ENCODE measurements around the gene CPED1.

Gene CPED1

DNA sequence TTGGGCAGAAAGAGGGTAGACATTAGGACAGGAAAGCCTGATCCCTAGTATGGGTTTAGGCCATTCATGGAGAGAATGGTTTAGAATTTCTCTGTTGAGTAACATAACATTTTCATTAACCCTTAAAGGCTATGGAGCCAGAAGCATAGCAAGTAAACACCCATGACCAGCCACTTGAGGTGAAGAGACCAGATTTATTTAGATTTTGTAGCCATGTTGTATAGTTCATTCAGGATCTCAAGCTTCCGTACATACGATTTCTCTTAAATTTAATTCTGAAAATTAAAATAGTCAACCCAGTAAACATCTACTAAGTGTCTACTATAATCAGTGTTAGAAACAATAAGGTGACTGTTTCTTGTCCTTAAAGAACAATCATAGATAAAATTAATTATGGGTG is 51.5 kb downstream of the CPED1 start:
- Mint-ChIP-seq H3K9me3 (no peaks in the 10 kb centered on the region), H3K36me3 (ENCODE audit: low read depth) (no peaks in the 10 kb centered on the region), H3K4me3 (no peak overlapping the region), H3K27ac (no peak overlapping the region), H3K4me1 (ENCODE audit: low read depth) (peaks cover 7% of the 10 kb centered on the region), H3K27me3 (no peaks in the 10 kb centered on the region)
- intact Hi-C loops (cut with micrococcal nuclease), result loop anchor here (5.0 kb wide), 1 partner anchor 37 kb away; no protein-coding TSS in a partner anchor

GRCh38 chr7:121041516-121042148 is 53.1 kb downstream of the CPED1 start:
- H3K36me3 Mint-ChIP-seq (ENCODE audit: low read depth), result no peaks in the 10 kb centered on the region
- H3K4me1 Mint-ChIP-seq (ENCODE audit: low read depth), result peaks cover 7% of the 10 kb centered on the region
- no peak overlapping the region for H3K27ac Mint-ChIP-seq
- no peak overlapping the region for H3K4me3 Mint-ChIP-seq
- intact Hi-C loops (cut with micrococcal nuclease), result no loop called here
- H3K27me3 Mint-ChIP-seq, result no peaks in the 10 kb centered on the region
- H3K9me3 Mint-ChIP-seq, result no peaks in the 10 kb centered on the region

DNA sequence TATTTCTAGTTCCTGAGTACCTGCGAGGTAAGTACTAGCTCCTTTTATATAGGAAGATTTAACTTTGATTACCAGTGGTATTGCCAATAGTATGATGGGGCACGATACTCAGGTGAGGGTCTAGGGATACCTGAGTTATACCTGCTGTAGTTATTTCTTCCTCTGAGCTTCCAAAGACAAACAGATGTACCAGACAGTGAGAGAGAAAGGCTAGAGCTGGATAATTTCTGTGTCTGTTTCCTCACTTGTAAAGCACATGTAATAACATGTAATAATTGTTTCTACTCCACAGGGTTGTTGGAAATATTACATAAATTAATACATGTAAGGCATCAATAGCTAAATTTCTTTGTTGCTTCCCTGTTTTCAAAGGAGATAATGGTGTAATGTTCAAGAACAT is 53.7 kb downstream of the CPED1 start:
- Mint-ChIP-seq H3K27ac (no peak overlapping the region), H3K36me3 (ENCODE audit: low read depth) (no peaks in the 10 kb centered on the region), H3K27me3 (no peaks in the 10 kb centered on the region), H3K4me1 (ENCODE audit: low read depth) (peaks cover 7% of the 10 kb centered on the region), H3K4me3 (no peak overlapping the region), H3K9me3 (no peaks in the 10 kb centered on the region)
- intact Hi-C loops (cut with micrococcal nuclease), result no loop called here

GRCh38 chr7:121042899-121043298 is 54.4 kb downstream of the CPED1 start:
- Mint-ChIP-seq H3K4me1 (ENCODE audit: low read depth) (peaks cover 7% of the 10 kb centered on the region), H3K27ac (no peak overlapping the region), H3K36me3 (ENCODE audit: low read depth) (peaks cover 4% of the 10 kb centered on the region), H3K27me3 (no peaks in the 10 kb centered on the region), H3K4me3 (no peak overlapping the region), H3K9me3 (peaks cover 6% of the 10 kb centered on the region)
- intact Hi-C loops (cut with micrococcal nuclease), result no loop called here

DNA sequence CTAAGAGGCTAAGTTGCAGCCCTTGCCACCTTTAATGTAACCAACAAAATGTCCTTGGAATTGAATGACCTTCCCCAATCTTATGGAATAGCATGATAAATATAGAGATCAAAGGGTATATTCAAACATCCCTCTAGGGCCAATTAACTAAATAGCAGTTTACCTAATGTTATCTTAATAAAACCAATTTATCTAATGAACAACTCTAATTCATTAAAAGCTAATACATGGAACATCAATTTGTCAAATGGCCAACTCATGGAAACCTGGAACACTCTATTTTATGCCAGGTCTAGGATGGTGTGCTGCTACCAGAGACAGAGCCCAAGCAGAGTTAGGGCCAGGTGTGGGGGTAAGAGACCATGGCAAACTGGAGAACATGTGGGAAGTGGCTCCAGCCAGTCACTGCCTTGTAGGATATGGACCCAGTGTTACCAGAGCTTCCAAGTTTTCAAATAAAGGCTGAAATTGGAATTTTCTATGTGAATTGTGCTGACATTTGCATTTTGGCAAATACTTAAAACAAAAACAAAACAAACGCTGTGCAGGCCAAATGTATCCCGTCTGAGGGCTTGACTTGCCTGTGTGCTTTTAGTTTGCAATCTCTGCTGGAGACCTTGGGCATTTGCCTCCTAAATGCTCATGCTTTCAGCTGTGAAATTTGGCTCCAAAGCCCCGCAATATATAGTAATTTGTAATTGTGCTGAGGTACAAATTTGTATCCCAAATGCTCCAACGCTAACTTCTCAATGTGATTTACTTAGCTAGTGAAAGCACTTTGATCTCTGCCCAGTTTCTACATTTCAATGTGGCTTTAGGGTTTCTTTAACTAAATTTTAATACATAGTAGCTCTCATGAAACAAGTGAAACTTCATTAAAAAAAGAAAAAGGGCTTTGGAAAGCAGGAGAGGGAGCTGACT is 55.1 kb downstream of the CPED1 start:
- Mint-ChIP-seq H3K9me3 (peaks cover 10% of the 10 kb centered on the region), H3K4me3 (no peak overlapping the region), H3K36me3 (ENCODE audit: low read depth) (peaks cover 7% of the 10 kb centered on the region), H3K27me3 (no peaks in the 10 kb centered on the region), H3K27ac (no peak overlapping the region), H3K4me1 (ENCODE audit: low read depth) (peaks cover 7% of the 10 kb centered on the region)
- intact Hi-C loops (cut with micrococcal nuclease), result no loop called here

DNA sequence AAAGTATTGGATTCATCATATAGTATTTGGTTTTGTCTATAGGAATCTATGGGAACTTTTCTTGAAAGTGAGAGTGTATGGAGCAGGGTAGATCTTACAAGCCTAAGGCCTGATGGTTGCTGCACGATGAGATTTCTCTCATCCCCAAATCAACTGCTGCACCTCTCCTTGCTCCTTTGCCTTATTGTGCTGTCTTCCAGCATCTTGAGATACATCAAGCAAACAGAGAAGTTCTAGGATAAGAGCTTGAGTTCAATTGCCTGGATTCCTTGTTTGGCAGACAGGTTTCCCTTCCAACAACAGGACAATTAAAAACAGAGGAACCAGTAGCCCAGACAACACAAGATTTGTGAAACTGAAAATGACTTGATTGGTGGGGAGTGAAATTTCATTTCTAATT is 56.6 kb downstream of the CPED1 start:
- Mint-ChIP-seq H3K36me3 (ENCODE audit: low read depth) (peaks cover 7% of the 10 kb centered on the region), H3K4me3 (no peak overlapping the region), H3K27me3 (no peaks in the 10 kb centered on the region), H3K4me1 (ENCODE audit: low read depth) (peaks cover 14% of the 10 kb centered on the region), H3K27ac (no peak overlapping the region), H3K9me3 (peaks cover 10% of the 10 kb centered on the region)
- intact Hi-C loops (cut with micrococcal nuclease), result no loop called here

DNA sequence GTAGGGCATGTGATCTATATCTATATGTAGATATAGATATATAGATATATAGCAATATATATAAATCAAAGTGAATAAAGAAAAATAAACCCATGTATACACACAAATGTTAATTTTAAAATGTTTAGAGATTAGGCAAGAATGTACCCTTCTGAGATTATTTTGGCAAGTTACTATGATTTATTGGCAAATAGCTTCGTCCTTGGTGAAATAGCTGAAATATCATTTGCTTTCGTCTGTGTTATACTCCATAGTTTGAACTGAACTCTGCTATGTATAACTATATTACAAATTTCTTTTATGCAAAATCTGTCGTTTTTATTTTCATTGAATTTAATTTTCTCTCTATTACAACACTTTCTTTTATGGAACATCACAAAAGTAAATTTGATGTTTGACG is 57.5 kb downstream of the CPED1 start:
- no peaks in the 10 kb centered on the region for H3K27me3 Mint-ChIP-seq
- H3K27ac Mint-ChIP-seq, result no peak overlapping the region
- peaks cover 10% of the 10 kb centered on the region for H3K9me3 Mint-ChIP-seq
- H3K36me3 Mint-ChIP-seq (ENCODE audit: low read depth), result peaks cover 7% of the 10 kb centered on the region
- intact Hi-C loops (cut with micrococcal nuclease), result no loop called here
- H3K4me1 Mint-ChIP-seq (ENCODE audit: low read depth), result peaks cover 16% of the 10 kb centered on the region
- no peak overlapping the region for H3K4me3 Mint-ChIP-seq

DNA sequence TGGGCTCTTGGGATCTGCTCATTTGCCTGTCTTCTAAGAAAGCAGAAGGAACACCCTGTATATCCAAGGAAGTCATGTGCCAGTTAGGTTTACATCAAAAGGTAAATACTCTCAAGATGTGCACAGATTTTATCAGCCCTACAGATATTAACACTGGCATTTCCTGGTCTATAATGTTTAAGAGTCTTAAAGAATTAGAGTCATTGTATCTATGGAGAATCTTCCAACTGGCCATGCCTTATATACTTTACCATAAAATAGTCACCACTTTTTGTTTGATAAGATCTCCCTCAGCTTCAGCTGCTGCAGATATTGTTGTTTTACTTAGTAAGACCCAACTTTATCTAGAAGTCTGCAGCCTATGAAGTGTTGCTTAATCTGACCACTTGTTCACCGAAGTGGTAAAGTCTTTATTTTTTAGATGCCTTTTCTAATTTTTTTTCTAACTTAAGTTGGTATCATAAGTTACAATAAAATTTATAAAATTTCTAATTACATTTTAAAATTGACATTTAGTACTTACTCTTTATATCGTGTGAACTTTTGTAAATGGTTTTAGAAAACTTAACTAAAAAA is 58.5 kb downstream of the CPED1 start:
- H3K36me3 Mint-ChIP-seq (ENCODE audit: low read depth), result peaks cover 7% of the 10 kb centered on the region
- no peak overlapping the region for H3K4me3 Mint-ChIP-seq
- H3K27me3 Mint-ChIP-seq, result no peaks in the 10 kb centered on the region
- H3K9me3 Mint-ChIP-seq, result peaks cover 10% of the 10 kb centered on the region
- intact Hi-C loops (cut with micrococcal nuclease), result no loop called here
- peaks cover 10% of the 10 kb centered on the region for H3K4me1 Mint-ChIP-seq (ENCODE audit: low read depth)
- H3K27ac Mint-ChIP-seq, result no peak overlapping the region

GRCh38 chr7:121048195-121048594 is 59.7 kb downstream of the CPED1 start:
- Mint-ChIP-seq H3K9me3 (peaks cover 10% of the 10 kb centered on the region), H3K27ac (no peak overlapping the region), H3K36me3 (ENCODE audit: low read depth) (peaks cover 7% of the 10 kb centered on the region), H3K4me1 (ENCODE audit: low read depth) (peaks cover 9% of the 10 kb centered on the region), H3K4me3 (no peak overlapping the region), H3K27me3 (no peaks in the 10 kb centered on the region)
- intact Hi-C loops (cut with micrococcal nuclease), result no loop called here

DNA sequence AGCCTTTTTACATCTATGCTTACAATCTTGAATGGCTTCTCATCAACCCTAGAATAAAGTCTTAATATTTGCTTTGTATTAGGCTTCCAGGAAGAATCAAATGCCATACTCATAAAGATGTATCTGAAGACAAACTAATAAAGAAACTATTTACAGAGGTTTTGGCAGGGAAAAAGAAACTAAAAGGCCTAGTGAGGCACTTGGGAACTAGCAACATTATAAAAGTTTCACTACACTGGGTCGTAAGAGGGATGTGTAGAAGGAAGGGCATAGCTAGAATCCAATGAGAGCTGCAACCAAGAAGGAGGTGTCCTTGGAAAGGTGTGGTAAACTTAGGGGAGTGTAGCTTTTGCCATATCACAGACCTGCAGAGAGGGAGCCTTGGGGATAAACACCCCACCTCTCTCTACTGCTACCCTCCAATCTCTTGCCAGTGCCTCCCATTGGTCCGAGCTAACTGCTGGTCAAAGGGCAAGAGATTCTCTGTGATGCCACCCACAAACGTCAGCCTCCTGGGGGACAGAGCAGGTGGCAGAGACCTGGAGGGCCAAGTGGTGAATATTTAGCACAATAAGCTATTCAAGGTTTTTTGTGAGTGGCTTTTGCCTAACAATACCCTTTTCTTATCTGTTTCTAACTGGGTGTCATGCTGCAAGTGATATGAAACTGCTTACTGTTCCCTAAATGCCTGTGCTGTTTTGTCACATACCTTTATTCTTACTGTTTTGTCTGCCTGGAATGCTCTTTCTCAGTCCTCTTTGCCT is 60.7 kb downstream of the CPED1 start:
- H3K36me3 Mint-ChIP-seq (ENCODE audit: low read depth), result peaks cover 7% of the 10 kb centered on the region
- H3K4me3 Mint-ChIP-seq, result no peak overlapping the region
- no peak overlapping the region for H3K27ac Mint-ChIP-seq
- no peaks in the 10 kb centered on the region for H3K27me3 Mint-ChIP-seq
- H3K9me3 Mint-ChIP-seq, result peaks cover 10% of the 10 kb centered on the region
- intact Hi-C loops (cut with micrococcal nuclease), result no loop called here
- peaks cover 9% of the 10 kb centered on the region for H3K4me1 Mint-ChIP-seq (ENCODE audit: low read depth)

GRCh38 chr7:121049897-121050296 is 61.4 kb downstream of the CPED1 start:
- intact Hi-C loops (cut with micrococcal nuclease), result no loop called here
- Mint-ChIP-seq H3K9me3 (peaks cover 10% of the 10 kb centered on the region), H3K27me3 (no peaks in the 10 kb centered on the region), H3K27ac (no peak overlapping the region), H3K4me1 (ENCODE audit: low read depth) (peaks cover 9% of the 10 kb centered on the region), H3K4me3 (no peak overlapping the region), H3K36me3 (ENCODE audit: low read depth) (peaks cover 7% of the 10 kb centered on the region)

- Mint-ChIP-seq H3K27ac (no peak overlapping the region), H3K27me3 (no peaks in the 10 kb centered on the region), H3K36me3 (ENCODE audit: low read depth) (peaks cover under 1% of the 10 kb centered on the region), H3K9me3 (peaks cover under 1% of the 10 kb centered on the region), H3K4me1 (ENCODE audit: low read depth) (peaks cover 9% of the 10 kb centered on the region), H3K4me3 (no peak overlapping the region)
- intact Hi-C loops (cut with micrococcal nuclease), result no loop called here
Observed at GRCh38 chr7:121053219-121053618, 64.7 kb downstream of the CPED1 start.

DNA sequence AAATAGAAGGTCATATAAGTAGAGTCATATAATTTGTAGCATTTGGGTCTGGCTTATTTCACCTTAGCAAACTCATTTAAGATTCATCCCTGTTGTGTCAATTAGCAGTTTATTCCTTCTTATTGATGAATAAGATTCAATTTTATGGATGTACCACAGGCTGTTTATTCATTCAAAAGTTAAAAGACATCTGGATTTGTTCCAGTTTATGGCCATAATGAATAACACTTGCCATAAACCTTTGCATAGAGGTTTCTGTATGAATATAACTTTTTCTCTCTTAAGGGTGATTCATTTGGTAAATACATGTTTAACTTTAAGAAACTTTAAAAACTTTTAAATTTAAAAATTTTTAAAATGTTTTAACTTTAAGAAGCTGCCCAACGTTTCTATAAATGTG is 66.4 kb downstream of the CPED1 start:
- no peak overlapping the region for H3K4me3 Mint-ChIP-seq
- no peaks in the 10 kb centered on the region for H3K9me3 Mint-ChIP-seq
- no peak overlapping the region for H3K27ac Mint-ChIP-seq
- peaks cover 4% of the 10 kb centered on the region for H3K4me1 Mint-ChIP-seq (ENCODE audit: low read depth)
- no peaks in the 10 kb centered on the region for H3K36me3 Mint-ChIP-seq (ENCODE audit: low read depth)
- intact Hi-C loops (cut with micrococcal nuclease), result no loop called here
- no peaks in the 10 kb centered on the region for H3K27me3 Mint-ChIP-seq

GRCh38 chr7:121057878-121058277 is 69.4 kb downstream of the CPED1 start:
- intact Hi-C loops (cut with micrococcal nuclease), result no loop called here
- Mint-ChIP-seq H3K27me3 (no peaks in the 10 kb centered on the region), H3K9me3 (no peaks in the 10 kb centered on the region), H3K36me3 (ENCODE audit: low read depth) (no peaks in the 10 kb centered on the region), H3K4me3 (no peak overlapping the region), H3K27ac (no peak overlapping the region), H3K4me1 (ENCODE audit: low read depth) (no peaks in the 10 kb centered on the region)
